ENCODE results near the gene GTF3C1.

The GTF3C1 gene

DNA sequence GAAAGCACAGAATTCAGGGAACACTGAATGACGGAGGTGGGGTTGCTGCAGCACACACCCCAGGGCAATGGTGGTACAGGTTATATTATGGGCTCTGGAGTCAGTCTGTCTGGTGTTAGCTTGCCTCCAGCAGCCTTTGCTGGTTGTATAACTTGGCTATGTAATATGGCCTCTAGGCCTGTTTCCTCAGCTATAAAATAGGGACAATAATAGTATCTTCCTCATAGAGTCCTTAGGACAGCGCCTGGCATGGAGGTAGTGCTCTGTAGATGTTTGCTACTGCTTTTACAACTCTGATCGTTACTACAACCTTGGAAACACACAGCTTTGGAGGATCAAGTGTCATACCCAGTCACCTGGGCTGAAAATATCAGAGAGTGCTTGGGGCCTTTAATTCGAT lies 31.5 kb downstream of the GTF3C1 start:
- no peak for DNase-seq

DNA sequence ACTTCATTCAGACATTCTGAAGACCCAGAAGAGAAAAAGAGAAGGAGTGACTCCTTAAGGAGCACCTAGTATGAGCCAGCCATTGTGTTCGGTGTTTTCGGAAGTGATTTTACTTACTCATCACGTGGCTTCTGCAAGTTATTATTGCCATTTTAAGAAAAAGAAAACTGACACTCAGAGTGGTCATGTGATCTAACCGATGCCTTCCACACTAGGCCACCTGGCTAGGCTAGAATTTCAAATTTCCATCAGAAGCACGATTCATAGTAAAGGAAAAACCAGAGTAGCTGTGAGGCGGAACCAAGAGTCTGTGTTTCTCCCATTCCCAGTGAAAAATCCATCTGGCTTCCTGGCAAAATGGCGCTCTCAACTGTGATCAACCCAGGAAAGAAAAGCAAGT lies 32.0 kb downstream of the GTF3C1 start:
- DNase-seq: no peak

DNA sequence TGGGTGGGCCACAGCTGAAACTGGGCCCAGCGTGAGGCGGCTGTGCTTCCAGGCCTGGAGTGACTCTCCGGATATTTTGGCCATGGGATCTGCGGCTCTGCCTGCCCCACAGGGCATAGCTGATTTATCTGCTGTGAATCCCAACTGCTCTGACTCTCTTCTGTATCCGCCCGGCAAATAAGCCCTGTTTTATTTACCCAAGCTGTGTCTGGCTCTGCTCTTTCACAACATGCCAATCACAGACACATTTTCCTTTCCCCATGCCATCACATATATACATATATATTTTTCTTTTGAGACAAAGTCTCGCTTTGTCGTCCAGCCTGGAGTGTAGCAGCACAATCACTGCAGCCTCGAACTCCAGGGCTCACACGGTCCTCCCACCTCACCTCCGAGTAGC lies 33.3 kb downstream of the GTF3C1 start:
- DNase-seq: no peak

DNA sequence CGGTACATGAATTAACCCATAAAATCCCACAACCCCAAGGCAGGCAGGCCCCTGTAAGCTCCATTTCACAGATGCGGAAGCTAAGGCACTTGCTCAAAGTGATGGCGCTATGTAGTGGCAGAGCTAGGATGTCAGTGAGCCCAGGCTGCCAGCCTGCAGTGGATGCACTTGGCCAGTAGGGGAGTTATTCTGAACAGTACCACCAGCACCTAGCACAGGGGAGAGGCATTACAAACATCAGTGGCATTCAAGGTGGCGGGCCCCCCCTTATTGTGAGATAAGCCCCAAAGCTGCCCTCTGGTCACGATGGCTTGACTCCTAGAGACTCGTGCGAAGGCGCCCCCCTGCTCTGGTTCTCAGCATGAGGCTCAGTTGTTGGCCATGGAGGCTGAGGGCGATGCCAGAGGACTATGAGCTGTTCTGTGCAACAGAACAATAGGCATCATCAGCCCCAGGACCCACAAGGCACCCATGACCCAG lies 33.8 kb downstream of the GTF3C1 start:
- no peak for DNase-seq

DNA sequence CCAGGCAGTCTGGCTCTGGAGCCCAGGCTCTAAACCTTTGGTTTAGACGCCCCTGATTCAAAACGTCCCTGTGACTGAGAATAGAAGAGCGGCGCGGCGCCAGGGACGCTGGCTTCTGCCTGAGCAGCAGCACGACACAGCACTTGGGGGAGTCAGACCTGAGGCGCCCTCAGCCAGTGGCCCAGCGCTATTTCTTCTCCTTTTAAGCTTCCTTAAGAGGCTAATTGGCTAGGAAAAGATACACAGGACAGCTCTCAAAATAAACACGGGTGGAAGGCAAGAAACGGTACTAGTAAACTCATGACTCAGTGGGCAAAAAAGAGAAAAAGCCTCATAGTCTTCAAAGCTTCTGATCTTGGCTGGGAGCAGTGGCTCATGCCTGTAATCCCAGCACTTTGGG lies 34.9 kb downstream of the GTF3C1 start:
- DNase-seq: no peak

DNA sequence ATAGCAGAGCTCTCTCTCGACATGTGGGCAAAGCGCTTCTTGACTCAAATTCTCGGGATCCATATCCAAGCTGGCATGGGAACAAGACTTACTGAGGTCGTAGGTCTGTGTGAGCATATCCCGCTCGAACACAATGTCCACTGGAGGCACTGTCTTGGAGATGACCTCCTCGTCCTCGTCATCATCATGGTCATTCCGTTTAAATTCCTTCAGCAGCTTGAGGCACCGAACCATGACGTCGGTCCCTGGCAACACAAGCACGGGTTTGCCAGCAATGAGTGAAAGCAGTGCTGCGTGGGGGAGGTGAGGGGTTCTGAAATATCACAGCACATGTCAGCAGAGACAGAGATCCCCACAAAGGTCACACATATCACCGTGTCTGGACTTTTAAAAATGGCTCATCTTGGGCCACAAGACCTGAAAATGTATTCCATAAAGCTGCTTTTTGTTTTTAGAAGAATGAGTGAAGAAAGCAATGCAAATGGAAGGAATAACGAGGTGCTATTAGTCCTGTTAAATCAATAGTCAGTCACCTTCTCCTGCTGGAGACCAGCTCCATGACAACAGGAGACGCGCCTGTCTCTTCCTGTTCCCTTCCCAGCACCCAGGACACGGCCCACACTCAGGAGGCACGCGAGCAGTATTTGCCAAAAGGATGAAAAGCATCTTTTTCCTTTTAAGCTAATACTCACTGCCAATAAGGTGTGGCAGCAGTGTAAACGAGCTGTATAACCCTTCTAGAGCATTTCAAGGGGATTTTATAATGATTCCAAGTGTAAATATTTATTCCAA lies 37.9 kb downstream of the GTF3C1 start:
- no peak for DNase-seq

DNA sequence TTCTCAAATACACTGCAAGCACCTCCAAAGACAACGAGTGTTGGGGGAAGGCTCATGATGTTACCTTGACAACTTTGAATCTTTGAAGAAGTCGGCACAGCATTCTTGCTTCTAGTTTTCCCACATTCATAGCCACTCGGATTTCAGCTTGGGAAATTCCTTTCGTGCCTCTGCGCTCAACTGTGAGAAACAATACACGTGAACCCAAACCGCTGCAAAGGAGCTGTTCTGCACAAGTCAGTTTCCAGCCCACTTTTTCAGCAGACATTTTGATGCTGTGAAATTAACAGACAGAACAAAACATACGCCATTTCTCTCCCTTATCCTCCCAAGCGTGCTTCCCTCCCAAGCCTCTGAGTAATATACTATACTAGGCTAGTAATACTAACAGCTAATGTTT lies 41.2 kb downstream of the GTF3C1 start:
- no peak for DNase-seq

DNA sequence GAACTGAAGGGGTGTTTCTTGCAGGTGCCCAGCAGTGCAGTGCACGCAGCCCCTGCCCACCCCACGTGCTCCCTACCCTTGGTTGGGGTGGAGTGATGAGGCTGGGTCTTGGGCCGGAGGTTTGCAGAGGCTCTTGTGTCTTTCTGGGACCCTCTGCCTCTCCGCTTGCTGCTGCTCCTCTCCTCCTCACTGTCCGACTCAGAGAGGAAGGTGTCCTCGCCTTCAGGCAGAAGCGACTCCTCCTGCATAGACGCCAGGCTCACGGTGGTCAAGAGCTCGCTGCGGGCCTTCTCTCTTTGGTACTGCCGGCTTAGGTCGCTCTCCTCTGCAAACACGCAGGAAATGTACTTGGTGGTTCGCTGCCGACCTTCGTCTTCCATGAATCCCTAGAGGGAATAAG lies 42.9 kb downstream of the GTF3C1 start:
- no peak for DNase-seq

DNA sequence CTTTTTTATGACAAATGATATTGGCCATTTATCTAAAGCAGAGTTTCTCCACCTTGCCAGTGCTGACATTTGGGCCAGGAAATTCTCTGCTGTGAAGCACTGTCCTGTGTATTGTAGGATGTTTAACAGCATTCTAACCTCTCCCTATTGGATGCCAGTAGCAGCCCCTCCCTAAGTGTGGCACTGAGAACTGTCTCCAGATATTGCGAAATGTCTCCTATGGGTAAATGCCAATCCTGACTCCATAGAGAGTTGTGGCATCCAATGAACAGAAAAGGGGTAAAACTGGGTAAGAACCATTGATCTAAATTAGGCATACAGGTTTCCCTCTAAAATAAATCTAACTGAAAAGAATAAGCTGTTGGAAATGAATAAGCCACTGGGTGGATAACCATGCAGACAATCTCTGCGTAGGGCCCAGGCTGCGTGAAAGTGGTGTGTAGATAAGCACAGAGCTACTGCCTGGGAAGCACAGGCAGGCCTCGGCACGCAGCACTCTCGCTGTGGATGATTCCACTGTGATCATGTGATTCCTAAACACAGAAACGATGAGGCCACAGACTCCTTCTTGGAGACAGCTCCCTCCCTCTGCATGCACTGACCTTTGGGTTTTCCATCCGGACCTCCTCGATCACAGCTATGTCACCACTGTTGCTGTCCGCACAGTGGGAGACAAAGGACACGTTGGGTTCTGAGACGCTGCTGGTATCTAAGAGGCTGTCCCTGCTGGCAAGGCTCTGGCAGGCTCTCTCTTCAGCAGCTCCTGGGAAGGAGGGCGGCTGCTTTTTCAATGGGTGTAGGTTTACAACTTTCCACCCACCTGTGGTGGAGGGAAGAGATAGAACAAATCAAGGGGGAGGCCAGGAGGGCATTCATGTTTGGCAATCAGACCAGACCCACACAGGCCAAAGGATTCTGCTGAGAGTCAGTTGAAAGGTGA lies 44.1 kb downstream of the GTF3C1 start:
- DNase-seq: no peak

DNA sequence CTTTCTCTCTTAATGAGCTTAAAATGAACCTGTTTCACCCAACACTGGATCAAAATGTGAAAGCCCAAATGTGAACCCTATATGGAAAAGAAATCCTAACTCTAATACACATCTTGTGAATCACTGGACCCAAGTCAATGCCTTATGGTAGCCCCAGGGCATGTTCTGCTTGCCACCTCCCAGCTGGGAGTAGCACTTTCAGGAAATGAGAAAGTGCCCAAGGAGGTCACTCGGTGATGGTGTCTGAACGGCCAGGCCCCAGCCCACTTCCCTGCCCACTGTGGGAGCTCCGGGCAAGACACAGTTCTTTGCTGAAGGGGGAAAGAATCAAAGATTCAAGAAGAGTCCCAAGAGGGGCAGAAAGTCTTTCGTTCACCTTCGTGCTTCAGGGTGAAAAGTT lies 46.1 kb downstream of the GTF3C1 start:
- DNase-seq: no peak

DNA sequence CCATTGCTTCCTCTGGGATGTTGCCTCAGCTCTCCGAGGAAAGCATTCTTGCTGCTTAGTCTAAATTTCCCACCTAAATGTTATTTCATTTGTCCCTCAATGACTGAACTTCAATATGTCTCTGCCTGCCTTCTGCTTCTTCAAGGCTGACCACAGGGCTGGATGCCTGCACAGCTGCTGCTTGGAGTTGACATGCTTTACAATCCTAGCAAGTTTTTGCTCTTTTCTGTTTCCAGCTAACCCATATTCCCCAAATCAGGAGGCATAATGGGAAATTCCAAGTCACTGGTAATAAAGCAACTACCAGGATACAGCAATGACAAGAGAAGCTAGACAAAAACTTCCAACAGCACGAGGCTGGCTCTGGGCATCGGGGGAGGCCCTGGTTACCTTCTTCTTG lies 48.9 kb downstream of the GTF3C1 start:
- DNase-seq: no peak

DNA sequence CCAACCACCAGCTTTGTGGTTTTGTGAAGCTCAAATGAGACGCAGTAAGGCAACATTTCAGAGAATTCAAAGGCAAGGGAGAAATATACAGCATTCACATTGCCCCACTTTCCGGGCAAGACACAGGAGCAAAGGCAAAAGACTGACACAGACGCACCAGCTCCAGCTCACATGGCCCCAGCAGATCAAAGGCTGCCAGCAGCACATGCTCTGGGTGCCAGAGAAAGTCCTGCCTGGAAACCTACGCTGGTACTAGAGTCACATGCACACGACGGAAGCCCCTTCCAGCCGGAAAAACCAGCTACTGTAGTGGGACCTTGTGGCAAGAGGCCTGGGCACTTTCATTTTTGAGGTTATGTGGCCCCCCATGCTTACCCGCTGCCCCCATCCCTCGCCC lies 50.1 kb downstream of the GTF3C1 start:
- no peak for DNase-seq

DNA sequence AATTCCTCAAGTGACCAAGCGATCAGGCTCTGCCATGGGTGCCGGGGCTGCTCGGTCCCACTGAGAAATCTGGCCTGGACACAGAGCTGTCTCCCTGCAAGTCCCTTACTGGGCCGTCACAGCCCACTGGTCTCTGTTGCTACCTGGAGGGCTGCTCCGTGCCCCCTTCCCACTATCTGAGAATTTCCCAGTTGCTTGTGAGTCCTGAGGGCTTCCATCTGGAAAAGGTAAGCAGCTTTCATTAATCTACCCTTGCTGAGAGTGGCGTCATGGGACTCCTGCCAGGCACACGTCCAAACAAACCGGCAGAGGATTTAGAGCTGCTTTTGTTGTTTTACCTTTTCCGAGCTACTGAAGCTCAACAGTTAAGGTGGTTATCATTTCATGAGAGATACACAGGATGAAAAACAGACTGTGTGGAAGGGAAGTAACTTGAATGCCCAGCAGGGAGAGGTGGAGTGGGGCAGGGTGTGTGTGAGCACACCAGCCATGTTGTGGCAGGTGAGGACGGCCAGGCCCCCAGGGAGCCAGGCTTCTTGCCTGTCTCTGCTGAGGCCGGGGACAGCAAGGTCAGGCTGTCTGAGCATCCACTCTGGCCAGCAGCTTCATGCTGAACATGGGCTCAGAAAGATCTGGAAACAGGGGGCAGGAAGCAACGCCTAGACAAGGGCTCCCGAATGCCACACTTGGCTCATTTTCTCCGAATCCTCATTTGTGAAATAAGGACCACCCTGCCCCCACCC lies 50.6 kb downstream of the GTF3C1 start:
- DNase-seq: no peak

DNA sequence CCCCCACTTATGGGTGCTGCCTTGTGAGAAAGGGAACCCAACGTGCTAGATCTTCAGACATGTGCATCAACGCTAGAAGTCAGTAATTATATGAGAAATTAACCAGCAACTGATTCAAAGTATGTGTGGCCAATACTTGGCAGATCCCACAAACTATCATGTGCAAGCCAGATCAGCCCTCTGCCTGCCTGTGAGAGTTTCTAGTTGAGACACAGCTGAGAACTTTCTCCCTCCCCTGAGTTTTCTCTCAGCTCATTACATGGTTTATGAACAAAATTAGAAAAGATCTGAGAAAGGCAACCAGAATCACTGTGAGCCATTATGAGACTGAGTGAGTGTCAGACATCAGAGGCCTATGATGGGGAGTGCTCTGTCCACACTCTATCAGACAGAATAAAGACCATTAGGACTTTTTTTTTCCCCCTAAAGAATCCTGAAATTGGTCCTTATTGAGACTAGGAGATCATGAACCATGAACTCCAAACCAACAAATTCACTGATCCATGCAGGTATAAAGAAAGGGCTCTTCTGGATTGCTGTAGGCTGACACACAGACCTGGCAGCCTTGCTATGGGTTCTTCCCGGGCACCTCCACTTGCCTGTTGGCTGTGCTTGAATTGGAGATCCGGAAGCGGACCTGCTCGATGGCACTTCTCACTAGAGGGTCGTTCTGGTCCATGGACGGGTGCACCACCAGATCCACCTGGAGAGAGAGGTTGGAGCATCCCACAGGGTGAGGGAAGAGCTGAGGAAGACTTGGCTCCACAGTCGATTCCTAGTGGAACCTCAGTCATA lies 51.5 kb downstream of the GTF3C1 start:
- DNase-seq: no peak

DNA sequence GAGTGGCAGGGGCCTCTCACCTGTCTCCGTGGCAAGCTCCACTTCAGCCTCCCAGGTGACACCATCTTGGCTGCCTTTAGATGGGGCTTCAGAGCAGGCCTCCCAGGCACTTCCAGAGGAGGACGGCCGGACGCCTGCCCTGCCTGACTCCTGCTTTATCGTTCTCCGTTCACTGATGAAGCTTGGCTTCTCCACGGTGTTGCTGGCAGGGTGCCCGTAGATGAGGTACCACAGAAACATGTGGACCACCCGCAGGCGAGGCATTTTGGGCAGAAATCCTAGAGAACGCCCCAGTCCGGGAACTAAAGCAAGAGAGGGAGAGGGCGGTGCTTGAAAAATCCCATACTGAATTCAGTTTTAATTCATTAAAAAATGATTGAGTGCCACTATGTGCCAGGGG lies 54.5 kb downstream of the GTF3C1 start:
- DNase-seq: no peak

DNA sequence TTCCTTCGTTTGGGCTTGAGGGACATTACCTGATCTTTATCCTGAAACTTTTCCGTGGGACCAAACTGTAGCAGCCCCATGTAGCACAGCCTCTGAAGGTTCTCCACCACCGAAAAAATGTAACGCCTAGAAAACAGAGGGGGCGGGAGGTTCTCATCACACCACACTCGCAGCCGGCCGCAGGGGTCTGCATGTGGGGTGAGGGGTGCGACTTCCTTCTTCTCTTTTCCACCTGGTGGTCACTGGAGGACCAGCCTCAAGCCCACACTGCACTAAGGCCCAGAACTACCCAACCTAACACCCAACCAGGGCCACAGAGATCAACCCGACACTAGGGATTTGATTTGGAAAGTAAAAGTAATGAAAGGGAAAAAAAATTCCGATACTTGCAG lies 57.1 kb downstream of the GTF3C1 start:
- no peak for DNase-seq

DNA sequence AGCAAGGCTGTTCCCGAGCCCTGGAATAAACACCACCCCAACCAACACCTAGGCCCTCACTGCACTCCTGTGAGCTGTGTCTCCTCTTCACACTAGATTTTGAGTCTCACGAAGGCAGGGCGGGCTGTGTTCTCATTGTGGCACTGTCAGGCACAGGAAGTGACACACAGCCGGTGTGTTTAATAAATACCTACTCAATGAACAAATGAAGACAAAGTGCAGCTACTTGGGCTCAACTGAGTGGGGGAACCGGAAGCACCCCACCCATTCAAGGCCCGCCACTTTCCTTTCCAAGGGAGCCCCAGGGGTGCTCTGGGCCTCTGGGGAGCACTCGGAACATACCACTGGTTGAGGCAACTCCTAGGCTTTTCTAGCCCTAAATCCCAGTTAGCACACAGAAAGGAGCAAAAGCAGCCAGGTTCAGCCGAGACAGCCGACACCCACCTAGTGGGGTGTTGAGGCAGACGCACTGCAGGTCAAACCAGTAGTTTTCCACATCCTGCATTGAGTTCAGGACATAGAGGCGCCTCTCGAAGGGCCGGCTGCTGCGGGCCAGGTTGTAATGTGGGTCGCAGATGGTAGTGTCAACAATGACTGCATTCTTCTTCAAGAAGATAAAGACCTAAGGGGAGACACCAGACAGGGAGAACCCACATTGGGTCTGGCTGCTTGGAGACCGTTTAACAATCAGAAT lies 57.7 kb downstream of the GTF3C1 start:
- DNase-seq: peak; percentile 14 to 21

DNA sequence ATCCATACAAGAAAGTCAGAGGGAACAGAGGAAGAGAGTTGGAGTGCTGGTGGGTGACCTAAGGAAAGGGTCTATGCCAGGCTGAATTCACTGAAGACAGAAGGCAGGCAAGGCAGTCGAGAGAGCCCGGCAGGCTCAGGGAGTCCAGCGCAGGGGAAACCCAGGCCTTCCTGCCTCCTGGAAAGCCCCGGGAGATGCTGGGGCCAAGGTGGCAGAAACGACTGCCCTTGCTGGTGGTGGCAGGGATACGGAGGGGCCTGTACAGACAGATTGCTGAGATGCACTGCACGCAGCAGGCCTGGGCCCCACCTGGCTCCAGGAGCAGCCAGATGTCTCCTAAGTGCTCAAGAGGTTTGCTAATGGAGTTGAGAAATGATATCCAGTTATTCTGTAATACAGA lies 59.8 kb downstream of the GTF3C1 start:
- no peak for DNase-seq

DNA sequence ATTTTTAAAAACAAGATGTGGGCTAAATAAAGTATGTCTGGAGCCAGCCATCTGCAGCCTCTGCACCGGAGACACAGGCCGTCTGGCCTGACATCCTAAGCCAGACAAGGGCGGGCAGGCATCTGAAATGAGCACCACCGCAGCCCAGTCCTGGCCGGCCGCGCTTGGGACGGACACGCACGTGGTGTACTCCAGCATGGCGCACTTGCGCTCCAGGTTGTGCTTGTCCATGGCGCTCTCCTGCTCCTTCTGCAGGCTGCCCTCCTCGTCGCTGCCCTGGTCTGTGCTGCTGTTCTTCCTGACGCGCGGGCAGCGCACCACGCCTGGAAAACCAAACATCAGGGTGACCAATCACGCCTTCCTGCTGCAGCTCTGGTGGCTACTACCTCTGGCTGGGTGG lies 60.3 kb downstream of the GTF3C1 start:
- DNase-seq: no peak

DNA sequence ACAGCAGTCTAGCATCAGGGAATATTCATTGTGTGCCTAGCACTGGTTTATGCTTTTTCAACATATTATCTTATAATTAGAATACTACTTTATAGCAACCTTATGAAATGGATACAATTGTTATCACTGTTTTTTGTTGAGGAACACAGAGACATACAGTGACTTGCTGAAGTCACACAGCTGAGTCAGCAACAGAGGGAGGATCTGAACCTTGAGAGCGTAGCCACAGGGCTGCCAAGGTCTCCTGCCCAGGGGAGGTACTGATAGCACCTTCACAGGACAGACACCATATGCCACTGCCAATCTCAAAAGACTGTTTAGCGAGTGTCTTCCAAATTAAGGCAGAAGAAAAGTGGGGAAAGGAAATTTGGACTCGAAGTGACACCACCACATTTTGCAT lies 63.0 kb downstream of the GTF3C1 start:
- no peak for DNase-seq

DNA sequence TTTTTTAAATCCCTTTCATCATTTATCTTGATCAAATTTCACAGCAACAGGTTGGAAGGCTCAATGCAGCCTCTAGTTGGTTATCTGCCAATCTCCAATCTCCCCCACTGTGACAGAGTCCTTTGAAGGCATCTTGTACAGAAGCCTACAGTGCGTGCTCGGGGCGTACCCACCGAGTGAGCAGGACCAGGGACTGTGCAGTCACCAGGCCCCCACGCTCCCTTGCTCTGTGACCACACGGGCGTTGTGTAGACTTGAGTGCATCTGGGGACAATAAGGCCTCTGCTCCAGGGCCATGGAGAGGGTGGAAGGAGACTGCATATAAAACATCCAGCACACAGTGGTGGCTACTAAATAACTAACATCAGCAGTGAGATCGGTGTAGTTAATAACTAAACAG lies 63.4 kb downstream of the GTF3C1 start:
- DNase-seq: no peak

DNA sequence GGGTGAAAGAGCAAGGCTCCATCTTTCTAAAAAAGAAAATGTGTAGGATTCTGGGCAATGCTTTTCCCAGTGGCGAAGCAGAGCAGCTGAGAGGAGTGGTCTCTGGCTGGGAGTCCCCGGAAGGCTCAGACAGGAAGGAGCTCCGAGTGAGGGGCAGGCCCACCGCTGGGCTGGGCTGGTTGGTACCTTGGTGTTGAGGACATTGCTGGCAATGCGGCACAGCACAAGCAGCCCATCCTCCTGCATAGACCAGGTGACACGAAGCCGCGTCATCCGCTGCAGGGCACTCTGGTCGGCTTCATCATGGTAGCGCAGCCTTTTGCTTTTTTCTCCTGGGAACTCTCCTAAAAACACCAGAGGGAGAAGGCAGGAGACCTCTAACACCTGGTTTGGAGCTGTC lies 63.9 kb downstream of the GTF3C1 start:
- no peak for DNase-seq

Measured in CD4-positive, alpha-beta T cell treated with Interleukin-1 beta for 1 hour (primary cell).